Left renal pelvis (tissue), 4 donors: Measurements from ENCODE around the gene NEMP1. TPM values are rescaled to one million over a fixed set of nuclear protein-coding genes. Genes with fewer than 3 reads are reported as not detected.
"Not testable (repeated sequence)": the region's sequence is repeated elsewhere in the genome, so short reads cannot be mapped to it uniquely, and the experiment has no call there.

Source experiments
- DNase-seq, 4 donors: peaks; one replicate each; pipeline ENCODE4 v3.0.0-alpha.2; 2013; ENCODE audit warnings: low read depth in 4 of 4, low spot score in 3 of 4
- polyA plus RNA-seq, 4 donors: library from polyadenylated mRNA; unstranded; fragments of 120-200 nt; gene quantifications; one replicate each; pipeline ENCODE4 v1.2.1, GENCODE V29; 2013; ENCODE audit not compliant: insufficient read length in 4 of 4

The NEMP1 gene
- polyA plus RNA-seq, 4 donors: 19.6 to 27.0 (median 25.6) TPM

DNA sequence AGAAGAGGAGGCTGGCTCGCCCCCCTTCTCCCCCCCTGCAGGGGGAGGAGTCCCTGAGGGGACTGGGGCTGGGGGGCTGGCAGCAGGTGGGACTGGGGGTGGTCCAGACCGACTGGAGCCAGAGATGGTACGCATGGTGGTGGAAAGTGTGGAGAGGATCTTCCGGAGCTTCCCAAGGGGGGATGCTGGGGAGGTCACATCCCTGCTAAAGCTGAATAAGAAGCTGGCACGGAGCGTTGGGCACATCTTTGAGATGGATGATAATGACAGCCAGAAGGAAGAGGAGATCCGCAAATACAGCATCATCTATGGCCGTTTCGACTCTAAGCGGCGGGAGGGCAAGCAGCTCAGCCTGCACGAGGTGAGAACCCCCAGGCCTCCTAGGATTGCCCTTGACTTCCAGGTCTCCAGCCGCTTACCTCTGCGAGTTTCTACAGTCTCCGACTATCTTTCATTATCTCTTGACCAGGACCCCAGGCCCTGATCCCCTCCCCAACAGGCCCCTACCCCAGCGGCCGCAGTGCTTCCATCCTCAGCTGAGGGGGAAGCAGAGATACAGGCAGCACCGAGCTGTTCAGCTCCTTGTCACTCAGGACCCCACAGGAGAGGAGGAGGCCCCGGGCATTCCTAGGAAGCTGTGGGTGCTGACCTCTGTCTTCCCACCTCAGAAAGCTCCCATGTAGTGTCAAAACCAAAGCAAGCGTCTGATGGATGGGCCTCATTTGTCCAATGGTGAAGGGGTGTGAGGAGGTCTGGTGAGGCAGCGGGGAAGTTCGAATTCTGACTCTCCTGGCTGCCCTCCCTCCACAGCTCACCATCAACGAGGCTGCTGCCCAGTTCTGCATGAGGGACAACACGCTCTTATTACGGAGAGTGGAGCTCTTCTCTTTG lies 13.3 kb upstream of the NEMP1 start:
- DNase-seq: no peak

- no peak for DNase-seq
Observed at GRCh38 chr12:57090924-57091637, 12.5 kb upstream of the NEMP1 start.

GRCh38 chr12:57090490-57090889 lies 11.9 kb upstream of the NEMP1 start:
- no peak for DNase-seq

- peak in 3 of 4 donors; percentile 53 to 66 (median 66) for DNase-seq
Observed at GRCh38 chr12:57089271-57090245, 11.0 kb upstream of the NEMP1 start.

GRCh38 chr12:57088354-57089270 lies 10.0 kb upstream of the NEMP1 start, which contains the start of gene NAB2:
Gene NAB2, plus strand, starts transcription at chr12:57089114. Its CDS starts 158 bp downstream, at chr12:57089272.
- DNase-seq: peak in 3 of 4 donors; percentile 83 to 88 (median 87)

- peak in 3 of 4 donors; percentile 86 to 88 (median 87) for DNase-seq
Observed at GRCh38 chr12:57087691-57088353, 9.2 kb upstream of the NEMP1 start.

GRCh38 chr12:57087010-57087690 lies 8.6 kb upstream of the NEMP1 start:
- peak in 3 of 4 donors; percentile 60 to 67 (median 61) for DNase-seq

GRCh38 chr12:57086493-57087009 lies 8.0 kb upstream of the NEMP1 start:
- DNase-seq: peak in 3 of 4 donors; percentile 59 to 72 (median 68)

DNA sequence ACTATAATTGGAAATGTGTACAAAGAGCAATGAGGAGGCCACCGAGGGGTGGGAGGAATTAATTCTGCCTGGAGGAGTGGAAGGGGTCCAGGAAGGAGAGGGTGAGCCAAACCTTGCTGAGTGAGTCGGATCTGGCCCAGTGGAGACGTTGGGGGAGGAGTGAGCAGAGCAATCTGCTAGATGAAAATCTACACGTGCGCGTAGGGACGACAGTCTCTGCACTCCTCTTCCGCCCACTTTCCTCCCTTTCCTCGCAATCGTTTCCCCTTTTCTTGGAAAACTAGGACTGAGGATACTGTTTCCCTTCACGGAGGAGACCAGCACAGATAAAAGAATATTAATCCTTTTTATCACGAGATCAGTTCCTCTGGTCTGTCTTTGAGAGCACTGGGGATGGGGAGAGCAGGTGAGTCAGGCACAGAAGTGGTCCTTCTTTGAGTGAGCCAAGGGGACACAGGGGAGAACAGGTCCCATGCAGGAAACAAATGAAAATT lies 7.5 kb upstream of the NEMP1 start:
- peak in 3 of 4 donors; percentile 53 to 72 (median 65) for DNase-seq

DNA sequence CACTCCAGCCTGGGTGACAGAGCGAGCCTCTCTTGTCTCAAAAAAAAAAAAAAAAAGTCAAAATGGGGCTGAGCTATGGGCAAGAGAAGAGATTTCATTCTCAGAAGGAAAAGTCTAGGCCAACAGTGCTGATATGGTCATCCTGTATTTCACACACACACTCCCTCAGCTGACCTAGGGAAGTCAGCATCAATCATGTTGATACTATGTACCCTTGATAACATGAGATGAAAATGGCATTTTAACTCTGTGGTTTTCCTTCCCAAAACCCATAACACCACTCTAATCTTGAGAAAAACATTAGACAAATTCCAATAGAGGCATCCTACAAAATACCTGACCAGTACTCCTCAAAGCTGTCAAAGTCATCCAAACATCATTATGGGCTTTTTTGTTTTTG lies 2.3 kb upstream of the NEMP1 start:
- no peak for DNase-seq

DNA sequence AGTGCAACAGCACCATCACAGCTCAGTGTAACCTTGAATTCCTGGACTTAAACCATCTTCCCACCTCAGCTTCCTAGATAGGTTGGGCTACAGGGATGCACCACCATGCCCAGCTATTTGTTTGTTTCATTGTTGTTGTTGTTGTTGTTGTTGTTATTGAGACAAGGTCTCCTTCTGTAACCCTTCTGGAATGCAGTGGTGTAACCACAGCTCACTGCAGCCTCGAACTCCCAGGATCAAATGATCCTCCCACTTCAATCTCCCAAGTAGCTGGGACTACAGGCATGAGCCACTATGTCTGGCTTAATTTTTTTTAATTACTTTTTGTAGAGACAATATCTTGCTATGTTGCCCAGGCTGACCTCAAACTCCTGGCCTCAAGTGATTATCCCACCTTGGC lies 1.2 kb upstream of the NEMP1 start:
- no peak for DNase-seq

GRCh38 chr12:57073566-57074450 lies 4.8 kb downstream of the NEMP1 start:
- DNase-seq: not testable (repeated sequence)

DNA sequence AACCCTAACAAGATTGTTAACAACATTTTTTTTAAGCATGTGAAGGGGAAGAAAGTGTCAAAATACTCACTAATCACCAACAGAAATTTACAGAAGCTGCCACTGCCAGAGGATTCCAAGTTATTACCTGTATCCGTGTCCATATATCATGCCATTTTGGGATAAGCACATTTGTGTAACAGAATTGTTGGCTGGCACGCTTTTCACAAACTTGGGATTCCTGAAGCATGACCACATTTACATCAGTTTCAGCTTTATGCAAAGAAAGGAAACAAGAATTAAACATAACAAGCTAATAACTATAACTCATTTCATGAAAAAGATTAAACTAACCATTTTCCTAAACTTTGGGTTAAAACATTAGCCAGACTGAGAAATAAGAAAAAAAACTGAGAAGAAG lies 5.9 kb downstream of the NEMP1 start:
- DNase-seq: no peak

GRCh38 chr12:57069523-57069922 lies 9.1 kb downstream of the NEMP1 start:
- DNase-seq: peak in 3 of 4 donors; percentile 55 to 69 (median 66)

DNA sequence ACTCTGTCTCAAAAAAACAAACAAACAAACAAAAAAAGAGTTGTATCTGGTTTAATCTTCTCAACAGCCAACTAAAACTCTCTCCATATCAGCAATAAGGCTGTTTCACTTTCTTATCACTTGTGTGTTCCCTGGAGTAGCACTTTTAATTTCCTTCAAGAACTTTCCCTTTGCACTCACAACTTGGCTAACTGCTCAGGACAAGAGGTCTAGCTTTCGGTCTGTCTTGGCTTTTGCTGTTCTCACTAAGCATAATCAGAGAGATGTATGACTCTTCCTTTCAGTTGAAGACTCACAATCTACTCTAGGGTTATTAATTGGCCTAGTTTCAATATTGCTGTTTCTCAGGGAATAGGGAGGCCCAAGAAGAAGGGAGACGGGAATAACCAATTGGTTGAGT lies 12.3 kb downstream of the NEMP1 start:
- DNase-seq: no peak

- no peak for DNase-seq
Observed at GRCh38 chr12:57063991-57064685, 14.5 kb downstream of the NEMP1 start.
